RWPE1 (cell line): ENCODE data around the gene RAB4A.

Experiments used
- CTCF ChIA-PET: fragments of 350-600 bp; sonication (Branson Sonifier 250); formaldehyde crosslinking; extraction: SDS; loops from one replicate; lab custom pipeline; 2021; lab: Yijun Ruan, JAX
- POLR2A ChIA-PET: fragments of 400-600 bp; formaldehyde crosslinking; extraction: SDS; loops from one replicate; lab custom pipeline; 2020; ENCODE audit warnings: antibody characterized with exemption; ENCODE audit not compliant: low non-redundant PET; lab: Yijun Ruan, JAX
- DNase-seq: peaks from one replicate; pipeline ENCODE4 v3.0.0; 2012; ENCODE audit warnings: low spot score
- H3K27ac ChIP-seq: fragments of 450-650 bp; 2 replicates; pipeline ENCODE4 v1.5.1; 2017
- TF ChIP-seq, protein P1 (sequence below): fragments of 450-650 bp; conservative IDR thresholded peaks from 2 replicates; pipeline ENCODE4 v1.5.1; 2017; ENCODE audit warnings: low read depth, mild to moderate bottlenecking

RAB4A gene

DNA sequence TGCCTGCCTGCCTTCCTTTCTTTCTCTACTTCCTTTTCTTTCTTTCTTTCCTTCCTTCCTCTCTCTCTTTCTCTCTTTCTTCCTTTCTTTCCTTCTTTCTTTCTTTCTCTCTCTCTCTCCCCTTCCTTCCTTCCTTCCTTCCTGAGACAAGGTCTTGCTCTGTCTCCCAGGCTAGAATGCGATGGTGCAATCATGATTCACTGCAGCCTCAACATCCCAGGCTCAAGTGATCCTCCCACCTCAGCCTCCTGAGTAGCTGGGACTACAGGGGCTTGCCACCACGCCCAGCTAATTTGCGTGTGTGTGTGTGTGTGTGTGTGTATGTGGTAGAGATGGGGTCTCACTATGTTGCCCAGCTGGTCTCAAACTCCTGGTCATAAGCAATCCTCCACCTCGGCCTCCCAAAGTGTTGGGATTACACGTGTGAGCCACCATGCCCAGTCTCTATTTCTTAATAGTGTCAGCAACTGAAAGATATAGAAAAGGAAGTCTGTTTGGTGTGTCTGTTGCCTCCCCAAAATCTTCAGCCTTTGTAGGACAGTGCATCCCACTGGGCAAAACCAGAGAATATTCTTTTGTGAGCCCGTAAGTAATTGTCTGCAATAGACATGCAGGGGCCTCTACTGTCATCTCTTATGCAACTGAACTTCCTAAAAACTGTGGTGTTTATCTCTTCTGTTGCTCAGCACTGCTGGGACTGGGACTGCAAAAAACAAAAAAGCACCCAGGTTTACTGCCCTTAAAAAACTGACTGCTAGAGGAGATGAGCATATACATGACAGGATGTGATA lies 20.9 kb upstream of the RAB4A start:
- POLR2A ChIA-PET: no interaction called here

DNA sequence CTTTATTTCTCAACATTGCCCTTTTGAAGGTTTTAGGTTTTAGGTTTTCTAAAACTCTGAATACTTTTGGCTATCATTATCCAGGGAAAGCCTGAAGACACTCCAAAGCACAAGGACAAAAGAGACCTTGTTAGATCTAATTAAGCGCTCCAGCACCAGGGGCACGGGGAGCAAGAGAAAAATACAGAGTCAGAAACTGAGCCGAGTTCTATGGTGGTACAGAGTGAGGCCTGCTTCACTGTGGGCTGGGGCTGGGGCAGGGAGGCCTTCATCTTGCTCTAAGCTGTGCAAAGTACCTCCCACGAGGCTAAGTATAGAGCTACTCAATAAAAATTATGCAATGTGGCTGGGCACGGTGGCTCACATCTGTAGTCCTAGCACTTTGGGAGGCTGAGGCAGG lies 19.7 kb upstream of the RAB4A start:
- ChIA-PET POLR2A (no interaction called here), CTCF (no interaction called here)
- TF ChIP-seq, protein P1, sequence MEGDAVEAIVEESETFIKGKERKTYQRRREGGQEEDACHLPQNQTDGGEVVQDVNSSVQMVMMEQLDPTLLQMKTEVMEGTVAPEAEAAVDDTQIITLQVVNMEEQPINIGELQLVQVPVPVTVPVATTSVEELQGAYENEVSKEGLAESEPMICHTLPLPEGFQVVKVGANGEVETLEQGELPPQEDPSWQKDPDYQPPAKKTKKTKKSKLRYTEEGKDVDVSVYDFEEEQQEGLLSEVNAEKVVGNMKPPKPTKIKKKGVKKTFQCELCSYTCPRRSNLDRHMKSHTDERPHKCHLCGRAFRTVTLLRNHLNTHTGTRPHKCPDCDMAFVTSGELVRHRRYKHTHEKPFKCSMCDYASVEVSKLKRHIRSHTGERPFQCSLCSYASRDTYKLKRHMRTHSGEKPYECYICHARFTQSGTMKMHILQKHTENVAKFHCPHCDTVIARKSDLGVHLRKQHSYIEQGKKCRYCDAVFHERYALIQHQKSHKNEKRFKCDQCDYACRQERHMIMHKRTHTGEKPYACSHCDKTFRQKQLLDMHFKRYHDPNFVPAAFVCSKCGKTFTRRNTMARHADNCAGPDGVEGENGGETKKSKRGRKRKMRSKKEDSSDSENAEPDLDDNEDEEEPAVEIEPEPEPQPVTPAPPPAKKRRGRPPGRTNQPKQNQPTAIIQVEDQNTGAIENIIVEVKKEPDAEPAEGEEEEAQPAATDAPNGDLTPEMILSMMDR: no peak
- H3K27ac ChIP-seq: no peak overlapping the region
- DNase-seq: no peak

More for the DNA sequence above, 20.9 kb upstream of the RAB4A start:
- TF ChIP-seq, protein P1: no peak
- DNase-seq: no peak
- CTCF ChIA-PET: interaction anchor here (1.5 kb wide), 1 partner anchor 18 kb away, joined by 4 read pairs; no protein-coding TSS in a partner anchor
- no peak overlapping the region for H3K27ac ChIP-seq

DNA sequence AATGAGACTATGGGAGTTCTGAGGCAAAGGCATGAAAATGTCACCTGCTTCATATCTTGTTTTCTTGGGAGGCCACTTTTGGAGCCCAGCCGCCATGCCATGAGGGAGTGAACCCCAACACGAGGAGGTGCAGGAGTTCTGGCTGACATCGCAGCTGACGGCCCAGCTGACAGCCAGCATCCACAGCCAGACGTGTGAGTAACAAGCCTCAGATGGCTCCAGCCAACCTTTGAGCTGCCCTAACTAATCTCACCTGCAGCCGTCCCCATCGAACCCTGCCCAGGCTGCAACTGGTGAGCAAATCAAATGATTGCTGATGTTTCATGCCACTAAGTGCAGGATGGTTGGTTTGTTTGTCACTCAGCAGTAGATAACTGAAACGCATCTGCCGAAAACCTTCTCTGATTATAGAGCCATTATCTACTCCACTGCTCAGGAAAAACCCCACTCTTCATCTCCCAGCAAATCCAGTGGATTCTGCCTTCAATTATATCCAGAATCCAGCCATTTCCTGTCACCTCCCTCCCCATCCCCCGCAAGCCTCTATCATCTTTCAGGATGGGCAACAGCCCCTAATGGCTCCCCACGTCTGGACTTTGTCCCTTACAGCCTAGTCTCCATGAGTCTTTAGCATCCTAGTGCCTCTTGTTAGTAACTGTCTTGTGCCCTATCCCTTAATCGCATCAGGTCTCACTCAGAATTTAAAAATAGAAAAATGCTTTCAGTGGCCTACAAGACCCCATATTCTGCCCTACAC lies 18.5 kb upstream of the RAB4A start:
- CTCF ChIA-PET: interaction anchor here (0.6 kb wide), 1 partner anchor 78 kb away, joined by 5 read pairs; no protein-coding TSS in a partner anchor
- DNase-seq: no peak
- POLR2A ChIA-PET: interaction anchor here (0.7 kb wide), 1 partner anchor 16 kb away, joined by 3 read pairs; no protein-coding TSS in a partner anchor
- TF ChIP-seq, protein P1: no peak
- H3K27ac ChIP-seq: peak overlapping the region; percentile 58

DNA sequence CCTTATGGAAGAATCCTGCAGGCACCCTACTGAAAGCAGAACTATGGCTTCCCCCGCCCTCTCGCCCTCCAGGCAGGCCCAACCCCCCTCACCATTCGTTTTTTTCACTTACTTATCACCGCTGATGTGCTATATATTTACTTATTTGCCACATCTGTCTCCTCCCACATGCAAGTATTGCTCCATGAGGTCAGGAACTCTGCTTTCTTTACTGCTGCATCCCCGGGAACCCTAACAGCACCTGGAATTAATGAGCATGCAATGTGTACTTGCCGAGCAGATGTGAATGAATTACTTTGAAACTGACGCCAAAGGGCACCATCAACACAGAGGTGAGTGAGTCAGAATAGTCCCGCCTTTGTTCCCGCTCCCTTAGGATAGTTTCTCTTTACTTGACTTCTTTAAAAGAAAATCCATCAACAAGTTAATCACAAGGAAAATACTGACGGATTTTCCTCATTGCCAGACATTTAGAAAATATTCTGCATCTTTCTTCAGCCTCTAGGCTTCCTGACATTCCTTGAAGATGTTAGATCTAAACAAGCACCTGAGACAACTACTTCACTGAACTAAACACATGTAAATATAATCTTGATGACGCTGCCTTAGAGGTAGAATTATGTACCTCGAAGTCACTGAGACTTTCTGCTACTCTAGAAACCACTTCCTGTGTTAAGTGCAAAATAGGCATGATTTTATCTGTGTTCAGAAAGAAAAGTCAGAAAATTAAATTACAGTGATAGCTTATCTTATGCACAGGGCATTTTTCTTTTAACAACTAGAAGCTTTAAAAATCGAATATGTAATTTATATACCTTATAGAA lies 17.5 kb upstream of the RAB4A start:
- CTCF ChIA-PET: no interaction called here
- POLR2A ChIA-PET: no interaction called here
- peak; percentile 71 for DNase-seq
- peak overlapping the region; percentile 58 for H3K27ac ChIP-seq
- TF ChIP-seq, protein P1: no peak

DNA sequence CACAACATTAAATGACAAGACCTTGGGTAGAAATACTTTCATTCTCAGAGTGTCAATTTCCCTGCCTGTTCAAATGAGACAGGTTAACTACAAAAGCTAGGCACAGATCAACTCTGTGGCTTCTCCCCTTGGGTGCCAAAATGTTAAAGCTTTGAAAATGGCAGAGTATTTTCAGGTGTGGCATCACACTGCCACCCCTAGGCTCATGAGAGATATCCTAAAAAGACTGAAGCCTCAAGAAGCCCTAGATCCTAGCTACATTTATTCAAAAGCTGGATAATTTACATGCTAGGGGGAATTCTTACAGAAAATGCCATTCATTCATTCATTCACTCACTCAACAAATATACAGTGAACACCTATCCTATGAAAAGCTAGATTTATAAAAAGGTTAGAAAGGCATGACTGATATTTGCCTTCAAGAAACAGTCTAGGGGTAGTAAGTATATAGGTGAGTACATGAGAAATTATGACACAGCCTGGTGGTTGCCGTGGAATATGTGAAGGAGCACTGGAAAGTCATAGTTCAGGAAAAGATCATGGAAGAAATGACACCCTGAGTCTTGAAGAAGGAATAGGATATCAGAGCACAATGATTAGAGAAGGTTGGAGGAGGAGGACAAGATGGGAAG lies 15.9 kb upstream of the RAB4A start:
- POLR2A ChIA-PET: no interaction called here
- no peak for DNase-seq

More for the DNA sequence above, 15.9 kb upstream of the RAB4A start:
- CTCF ChIA-PET: interaction anchor here (0.6 to 2.6 kb wide), 11 partner anchors 24 to 591 kb away, joined by 3 to 11 read pairs (median 4); no protein-coding TSS in a partner anchor
- TF ChIP-seq, protein P1: 0 out of 2 replicates have a peak, but pooled peaks have one; percentile 25
- no peak overlapping the region for H3K27ac ChIP-seq
